ENCODE data around the gene GTF2F1.

The GTF2F1 gene

GRCh38 chr19:6394831-6395230 is 1.9 kb upstream of the GTF2F1 start:
- H3K27me3 ChIP-seq (ENCODE audit: control insufficient read depth, insufficient read depth, low read length), result no peaks in the 10 kb centered on the region
- H3K4me3 ChIP-seq (ENCODE audit: low read length), result no peak overlapping the region
- H3K4me1 ChIP-seq (ENCODE audit: control insufficient read depth, insufficient read depth, low read length), result peaks cover 12% of the 10 kb centered on the region
- H3K27ac ChIP-seq (ENCODE audit: low read depth, low read length), result no peak overlapping the region
- peaks cover 2% of the 10 kb centered on the region for H3K36me3 ChIP-seq (ENCODE audit: control insufficient read depth, insufficient read depth, low read length)
- H3K9ac ChIP-seq (ENCODE audit: low read length), result no peak overlapping the region

- H3K4me1 ChIP-seq (ENCODE audit: control insufficient read depth, insufficient read depth, low read length), result peaks cover 12% of the 10 kb centered on the region
- H3K27me3 ChIP-seq (ENCODE audit: control insufficient read depth, insufficient read depth, low read length), result no peaks in the 10 kb centered on the region
- peak overlapping the region; percentile 88 for H3K9ac ChIP-seq (ENCODE audit: low read length)
- peak overlapping the region; percentile 91 for H3K4me3 ChIP-seq (ENCODE audit: low read length)
- peaks cover 3% of the 10 kb centered on the region for H3K36me3 ChIP-seq (ENCODE audit: control insufficient read depth, insufficient read depth, low read length)
- H3K27ac ChIP-seq (ENCODE audit: low read depth, low read length), result peak overlapping the region; percentile 100
These were observed 1.0 kb upstream of the GTF2F1 start for GRCh38 chr19:6393983-6394412.

GRCh38 chr19:6392221-6393073 is 517 bp downstream of the GTF2F1 start:
- Histone ChIP-seq H3K27ac (ENCODE audit: low read depth, low read length) (peak overlapping the region; percentile 100), H3K4me1 (ENCODE audit: control insufficient read depth, insufficient read depth, low read length) (peaks cover 12% of the 10 kb centered on the region), H3K4me3 (ENCODE audit: low read length) (peak overlapping the region; percentile 91), H3K36me3 (ENCODE audit: control insufficient read depth, insufficient read depth, low read length) (peaks cover 11% of the 10 kb centered on the region), H3K27me3 (ENCODE audit: control insufficient read depth, insufficient read depth, low read length) (no peaks in the 10 kb centered on the region), H3K9ac (ENCODE audit: low read length) (peak overlapping the region; percentile 78)

- Histone ChIP-seq H3K36me3 (ENCODE audit: control insufficient read depth, insufficient read depth, low read length) (peaks cover 29% of the 10 kb centered on the region), H3K9ac (ENCODE audit: low read length) (no peak overlapping the region), H3K27ac (ENCODE audit: low read depth, low read length) (no peak overlapping the region), H3K4me1 (ENCODE audit: control insufficient read depth, insufficient read depth, low read length) (peaks cover 4% of the 10 kb centered on the region), H3K4me3 (ENCODE audit: low read length) (no peak overlapping the region), H3K27me3 (ENCODE audit: control insufficient read depth, insufficient read depth, low read length) (no peaks in the 10 kb centered on the region)
These were observed 5.6 kb downstream of the GTF2F1 start for GRCh38 chr19:6387372-6387771.

GRCh38 chr19:6384381-6384780 is 8.6 kb downstream of the GTF2F1 start:
- no peak overlapping the region for H3K4me3 ChIP-seq (ENCODE audit: low read length)
- no peak overlapping the region for H3K27ac ChIP-seq (ENCODE audit: low read depth, low read length)
- H3K4me1 ChIP-seq (ENCODE audit: control insufficient read depth, insufficient read depth, low read length), result no peaks in the 10 kb centered on the region
- H3K9ac ChIP-seq (ENCODE audit: low read length), result no peak overlapping the region
- peaks cover 50% of the 10 kb centered on the region for H3K36me3 ChIP-seq (ENCODE audit: control insufficient read depth, insufficient read depth, low read length)
- H3K27me3 ChIP-seq (ENCODE audit: control insufficient read depth, insufficient read depth, low read length), result no peaks in the 10 kb centered on the region

GRCh38 chr19:6383188-6383587 is 9.8 kb downstream of the GTF2F1 start:
- Histone ChIP-seq H3K4me3 (ENCODE audit: low read length) (no peak overlapping the region), H3K4me1 (ENCODE audit: control insufficient read depth, insufficient read depth, low read length) (no peaks in the 10 kb centered on the region), H3K27ac (ENCODE audit: low read depth, low read length) (no peak overlapping the region), H3K36me3 (ENCODE audit: control insufficient read depth, insufficient read depth, low read length) (peaks cover 45% of the 10 kb centered on the region), H3K27me3 (ENCODE audit: control insufficient read depth, insufficient read depth, low read length) (no peaks in the 10 kb centered on the region), H3K9ac (ENCODE audit: low read length) (no peak overlapping the region)

- Histone ChIP-seq H3K27ac (ENCODE audit: low read depth, low read length) (no peak overlapping the region), H3K4me1 (ENCODE audit: control insufficient read depth, insufficient read depth, low read length) (peaks cover 3% of the 10 kb centered on the region), H3K36me3 (ENCODE audit: control insufficient read depth, insufficient read depth, low read length) (peaks cover 34% of the 10 kb centered on the region), H3K9ac (ENCODE audit: low read length) (no peak overlapping the region), H3K27me3 (ENCODE audit: control insufficient read depth, insufficient read depth, low read length) (no peaks in the 10 kb centered on the region), H3K4me3 (ENCODE audit: low read length) (no peak overlapping the region)
These were observed 11.8 kb downstream of the GTF2F1 start for GRCh38 chr19:6381030-6381750.

GRCh38 chr19:6379744-6380143 is 13.2 kb downstream of the GTF2F1 start:
- H3K27me3 ChIP-seq (ENCODE audit: control insufficient read depth, insufficient read depth, low read length), result no peaks in the 10 kb centered on the region
- peaks cover 30% of the 10 kb centered on the region for H3K36me3 ChIP-seq (ENCODE audit: control insufficient read depth, insufficient read depth, low read length)
- H3K9ac ChIP-seq (ENCODE audit: low read length), result no peak overlapping the region
- no peak overlapping the region for H3K4me3 ChIP-seq (ENCODE audit: low read length)
- H3K27ac ChIP-seq (ENCODE audit: low read depth, low read length), result no peak overlapping the region
- peaks cover 3% of the 10 kb centered on the region for H3K4me1 ChIP-seq (ENCODE audit: control insufficient read depth, insufficient read depth, low read length)

- no peak overlapping the region for H3K27ac ChIP-seq (ENCODE audit: low read depth, low read length)
- peaks cover 29% of the 10 kb centered on the region for H3K36me3 ChIP-seq (ENCODE audit: control insufficient read depth, insufficient read depth, low read length)
- H3K9ac ChIP-seq (ENCODE audit: low read length), result no peak overlapping the region
These were observed 14.5 kb downstream of the GTF2F1 start for GRCh38 chr19:6378486-6378885.

GRCh38 chr19:6378041-6378440 is 14.9 kb downstream of the GTF2F1 start:
- no peaks in the 10 kb centered on the region for H3K27me3 ChIP-seq (ENCODE audit: control insufficient read depth, insufficient read depth, low read length)
- no peak overlapping the region for H3K27ac ChIP-seq (ENCODE audit: low read depth, low read length)
- no peak overlapping the region for H3K4me3 ChIP-seq (ENCODE audit: low read length)
- H3K9ac ChIP-seq (ENCODE audit: low read length), result no peak overlapping the region
- peaks cover 6% of the 10 kb centered on the region for H3K4me1 ChIP-seq (ENCODE audit: control insufficient read depth, insufficient read depth, low read length)
- H3K36me3 ChIP-seq (ENCODE audit: control insufficient read depth, insufficient read depth, low read length), result peaks cover 25% of the 10 kb centered on the region

More at GRCh38 chr19:6378486-6378885, 14.5 kb downstream of the GTF2F1 start:
- no peaks in the 10 kb centered on the region for H3K27me3 ChIP-seq (ENCODE audit: control insufficient read depth, insufficient read depth, low read length)
- H3K4me1 ChIP-seq (ENCODE audit: control insufficient read depth, insufficient read depth, low read length), result peaks cover 6% of the 10 kb centered on the region
- no peak overlapping the region for H3K4me3 ChIP-seq (ENCODE audit: low read length)

- H3K27ac ChIP-seq (ENCODE audit: low read depth, low read length), result no peak overlapping the region
These were observed 16.3 kb downstream of the GTF2F1 start for GRCh38 chr19:6376512-6377190.

GRCh38 chr19:6375411-6376010 is 17.5 kb downstream of the GTF2F1 start, which contains the start of gene PSPN:
Gene PSPN (minus strand): TSS chr19:6375933. CDS start chr19:6375849, 84 bp downstream.
- Histone ChIP-seq H3K27me3 (ENCODE audit: control insufficient read depth, insufficient read depth, low read length) (no peaks in the 10 kb centered on the region), H3K4me1 (ENCODE audit: control insufficient read depth, insufficient read depth, low read length) (peaks cover 6% of the 10 kb centered on the region), H3K36me3 (ENCODE audit: control insufficient read depth, insufficient read depth, low read length) (peaks cover 10% of the 10 kb centered on the region), H3K9ac (ENCODE audit: low read length) (no peak within 1 kb of the TSS), H3K4me3 (ENCODE audit: low read length) (no peak within 1 kb of the TSS), H3K27ac (ENCODE audit: low read depth, low read length) (no peak within 1 kb of the TSS)

More at GRCh38 chr19:6376512-6377190, 16.3 kb downstream of the GTF2F1 start:
- Histone ChIP-seq H3K9ac (ENCODE audit: low read length) (no peak overlapping the region), H3K4me3 (ENCODE audit: low read length) (no peak overlapping the region), H3K36me3 (ENCODE audit: control insufficient read depth, insufficient read depth, low read length) (peaks cover 20% of the 10 kb centered on the region), H3K4me1 (ENCODE audit: control insufficient read depth, insufficient read depth, low read length) (peaks cover 6% of the 10 kb centered on the region), H3K27me3 (ENCODE audit: control insufficient read depth, insufficient read depth, low read length) (no peaks in the 10 kb centered on the region)
